Right lobe of liver (tissue), 6 donors: Measurements from ENCODE around the gene LTBP3. TPM values are rescaled to one million over a fixed set of nuclear protein-coding genes. Genes with fewer than 3 reads are reported as not detected.
A peak's percentile ranks its signal among the peaks of the same experiment; 100 is the strongest.

Experiments
- ATAC-seq, 4 donors: fragments of 200-7000 bp; cut with Tn5 transposase; one replicate each; pipeline ENCODE4 v1.9.1; 2020; ENCODE audit warnings: mild to moderate bottlenecking in 4 of 4, moderate library complexity in 4 of 4
- DNase-seq, 3 donors: peaks; one replicate each; pipeline ENCODE4 v3.0.0-alpha.2; 2020
- H3K27ac ChIP-seq, 3 donors: fragments of 200-600 bp; one replicate each; pipeline ENCODE4 v1.8.0; 2022
- H3K27me3 ChIP-seq, 2 donors: fragments of 200-600 bp; one replicate each; pipeline ENCODE4 v1.8.0; 2022
- H3K36me3 ChIP-seq, 4 donors: fragments of 200-600 bp; sonication (generic) in 1 of 4; one replicate each; pipeline versions ENCODE4 v1.5.1 to v1.8.0; 2017 to 2022; ENCODE audit warnings: control low read depth in 1 of 4
- H3K4me1 ChIP-seq, 4 donors: fragments of 200-600 bp; sonication (generic) in 1 of 4; one replicate each; pipeline versions ENCODE4 v1.5.1 to v1.8.0; 2017 to 2022; ENCODE audit warnings: control low read depth in 1 of 4
- H3K4me3 ChIP-seq, 3 donors: fragments of 200-600 bp; one replicate each; pipeline ENCODE4 v1.8.0; 2022
- H3K9me3 ChIP-seq, 4 donors: fragments of 200-600 bp; sonication (generic) in 1 of 4; one replicate each; pipeline versions ENCODE4 v1.5.1 to v1.8.0; 2017 to 2022; ENCODE audit warnings: control low read depth in 1 of 4
- CTCF ChIP-seq, 4 donors: fragments of 200-600 bp in 3 of 4; fragments of 450-650 bp in 1 of 4; IDR thresholded peaks; one replicate each; pipeline versions ENCODE4 v1.5.1 to v1.8.0; 2016 to 2022; ENCODE audit warnings: antibody characterized with exemption in 4 of 4, mild to moderate bottlenecking in 2 of 4
- POLR2A ChIP-seq: fragments of 450-650 bp; IDR thresholded peaks from one replicate; pipeline ENCODE4 v1.6.1; 2017; ENCODE audit warnings: antibody characterized with exemption, mild to moderate bottlenecking
- WGBS: methylation state at CpG from one replicate; pipeline ENCODE4 v1.1.6; 2018; ENCODE audit warnings: low coverage, low lambda C conversion rate; ENCODE audit not compliant: insufficient coverage; ENCODE audit errors: missing lambda C conversion rate; 5-methylcytosine and 5-hydroxymethylcytosine counted together
- intact Hi-C, 2 donors: fragments of 100-400 bp; cut with DNase I; formaldehyde crosslinking; loops; one replicate each; pipeline versions ENCODE4 v1.11.2 to v1.14.1; 2022
- total RNA-seq, 6 experiments: library from RNA; depleted of rRNA in 2 of 6; stranded (reverse); fragments of >200 nt in 2 of 6; fragmentation: NEBNext Ultra II Directional in 3 of 6; extraction: Animal tissue kit (Norgen Biotek cat#: 25700) in 3 of 6; gene quantifications; one replicate each; pipeline versions ENCODE4 v1.1.0 to v1.2.4, GENCODE V29; 2016 to 2023
- donor health status: DM: no; HTN: yes; CAD: no.
- donor health status: DM: no; HTN: no; CAD: no.
- donor health status: DM: no; HTN: no; CAD: no.
- donor health status: DM: no; HTN: yes; CAD: no.
- donor health status: DM: no; HTN: yes; CAD: no.

The LTBP3 gene
- total RNA-seq, 6 experiments from 2014 or later = 26.6 to 94.1 (median 46.8) TPM

- peaks cover 0 to 42% (median 12%) of the 10 kb centered on the region in 4 donors for H3K4me1 ChIP-seq
- ATAC-seq (no peak), DNase-seq (no peak)
- H3K9me3 ChIP-seq = no peaks in the 10 kb centered on the region
- 10% methylated on average over 11 of the region's 26 CpGs for WGBS
- intact Hi-C loops = loop anchor here in 1 of 2 donors (5.0 kb wide), 1 partner anchor 34 kb away; no protein-coding TSS in a partner anchor
- peak overlapping the region; percentile 55 to 70 (median 70) for H3K4me3 ChIP-seq
- no peaks in the 10 kb centered on the region for H3K36me3 ChIP-seq
- H3K27ac ChIP-seq = peak overlapping the region; percentile 31 to 88 (median 68)
- no peaks in the 10 kb centered on the region for H3K27me3 ChIP-seq
- TF ChIP-seq POLR2A (no peak), CTCF (IDR thresholded peaks at IDR 0.05) (no peak)
Measured at GRCh38 chr11:65576232-65576866, 18.2 kb upstream of the LTBP3 start.

- H3K4me1 ChIP-seq = peaks cover 0 to 48% (median 15%) of the 10 kb centered on the region in 4 donors
- H3K4me3 ChIP-seq = peak within 1 kb of the TSS; percentile 55 to 70 (median 70)
- H3K36me3 ChIP-seq = no peaks in the 10 kb centered on the region
- H3K27ac ChIP-seq = peak within 1 kb of the TSS; percentile 58 to 88 (median 68)
- H3K9me3 ChIP-seq = no peaks in the 10 kb centered on the region
- intact Hi-C loops = loop anchor here in 1 of 2 donors (5.0 kb wide), 1 partner anchor 33 kb away; no protein-coding TSS in a partner anchor
- DNase-seq (peak in 2 of 3 donors; percentile 82 to 87), ATAC-seq (peak; percentile 19 to 52 (median 36))
- whole genome bisulfite sequencing = 2% methylated on average over 9 of the region's 69 CpGs
- H3K27me3 ChIP-seq = no peaks in the 10 kb centered on the region
- TF ChIP-seq CTCF (IDR thresholded peaks at IDR 0.05) (no peak), POLR2A (peak; percentile 30)
Measured at GRCh38 chr11:65575568-65576231, 17.5 kb upstream of the LTBP3 start, which contains the start of gene EHBP1L1. EHBP1L1 (plus strand) TSS chr11:65576053; CDS start chr11:65576303, 250 bp downstream.

- TF ChIP-seq CTCF (IDR thresholded peaks at IDR 0.05) (no peak), POLR2A (no peak)
- no peaks in the 10 kb centered on the region for H3K9me3 ChIP-seq
- intact Hi-C loops = loop anchor here (5.0 kb wide), 2 partner anchors 33 to 38 kb away; no protein-coding TSS in a partner anchor
- H3K27me3 ChIP-seq = no peaks in the 10 kb centered on the region
- WGBS = 10% methylated on average over 15 of the region's 28 CpGs
- DNase-seq = peak in 1 of 3 donors; percentile 58
- no peaks in the 10 kb centered on the region for H3K36me3 ChIP-seq
- ATAC-seq = peak in 2 of 4 donors; percentile 0 to 1
- H3K4me1 ChIP-seq = peaks cover 0 to 48% (median 15%) of the 10 kb centered on the region in 4 donors
- H3K27ac ChIP-seq = peak overlapping the region; percentile 58 to 82 (median 68)
- peak overlapping the region; percentile 53 to 70 (median 55) for H3K4me3 ChIP-seq
Measured at GRCh38 chr11:65574811-65575567, 16.8 kb upstream of the LTBP3 start.

DNA sequence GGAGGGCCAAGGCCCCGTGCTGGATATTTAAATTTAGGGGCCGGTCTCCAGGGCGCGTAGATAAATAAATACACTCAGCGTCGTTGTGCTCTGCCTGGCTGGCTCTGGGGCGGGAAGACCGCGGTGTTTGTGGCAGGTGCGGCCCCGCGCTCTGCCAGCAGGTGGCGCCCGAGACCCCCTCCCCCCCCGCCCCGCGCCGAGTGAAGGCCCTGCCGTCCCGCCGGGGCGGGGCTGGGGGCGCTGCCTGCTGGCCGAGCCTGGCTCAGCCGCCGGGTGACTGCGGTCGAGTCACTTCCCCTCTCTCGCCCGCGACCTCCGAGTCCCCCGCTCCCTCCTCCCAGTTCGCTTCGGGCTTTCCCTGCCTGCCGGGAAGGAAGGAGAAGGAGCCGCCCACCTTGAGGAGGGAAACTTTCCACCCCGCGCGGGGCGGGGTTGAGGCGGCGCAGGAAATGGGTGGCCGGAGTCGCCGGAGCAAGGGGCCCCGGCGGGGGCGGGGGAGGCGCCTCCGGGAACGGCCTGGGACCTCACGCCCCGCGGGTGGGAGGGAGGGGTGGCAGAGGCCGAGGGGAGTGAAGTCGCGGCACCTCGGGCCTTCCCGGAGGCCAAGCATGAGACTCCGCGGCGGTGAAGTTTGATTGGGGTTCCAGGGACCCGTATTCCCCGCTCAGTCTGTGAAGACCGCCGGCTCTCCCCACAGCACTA lies 16.1 kb upstream of the LTBP3 start:
- Histone ChIP-seq H3K4me3 (peak overlapping the region; percentile 53 to 70 (median 55)), H3K27me3 (no peaks in the 10 kb centered on the region), H3K9me3 (no peaks in the 10 kb centered on the region), H3K36me3 (no peaks in the 10 kb centered on the region), H3K4me1 (peaks cover 0 to 50% (median 16%) of the 10 kb centered on the region in 4 donors), H3K27ac (peak overlapping the region; percentile 58 to 82 (median 68))
- TF ChIP-seq CTCF (IDR thresholded peaks at IDR 0.05) (peak; percentile 91 to 99 (median 99)), POLR2A (peak; percentile 26)
- peak; percentile 41 to 65 (median 58) for ATAC-seq
- intact Hi-C loops = loop anchor here in 1 of 2 donors (5.0 kb wide), 1 partner anchor 37 kb away; no protein-coding TSS in a partner anchor
- peak; percentile 90 to 96 (median 94) for DNase-seq
- WGBS = no CpG with 5 or more reads among the region's 67 CpGs
